ENCODE data around the gene SNRNP27. TPM values are rescaled to one million over a fixed set of nuclear protein-coding genes. Genes with fewer than 3 reads are reported as not detected.

SNRNP27 gene
- total RNA-seq, 1 experiment from 2014 or later: 80.0 TPM

DNA sequence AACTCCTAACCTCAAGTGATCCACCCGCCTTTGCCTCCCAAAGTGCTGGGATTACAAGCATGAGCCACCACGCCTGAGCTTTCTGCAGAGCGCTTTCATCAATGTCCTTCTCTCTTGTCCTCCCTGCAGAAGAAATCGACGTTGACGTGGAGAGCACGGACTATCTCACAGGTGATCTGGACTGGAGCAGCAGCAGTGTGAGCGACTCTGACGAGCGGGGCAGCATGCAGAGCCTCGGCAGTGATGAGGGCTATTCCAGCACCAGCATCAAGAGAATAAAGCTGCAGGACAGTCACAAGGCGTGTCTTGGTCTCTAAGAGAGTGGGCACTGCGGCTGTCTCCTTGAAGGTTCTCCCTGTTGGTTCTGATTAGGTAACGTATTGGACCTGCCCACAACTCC, 44.2 kb downstream of the SNRNP27 start:
- H3K36me3 ChIP-seq (ENCODE audit: insufficient read depth, low read length): peaks cover 63% of the 10 kb centered on the region; the same call in 1 of the 2 replicates
- H3K79me2 ChIP-seq (ENCODE audit: low read length): peaks cover 8% of the 10 kb centered on the region

GRCh38 chr2:69939722-69940121, 46.0 kb downstream of the SNRNP27 start:
- Histone ChIP-seq H3K27ac (ENCODE audit: low read length) (no peak overlapping the region), H3K36me3 (ENCODE audit: insufficient read depth, low read length) (peaks cover 60% of the 10 kb centered on the region; the same call in 1 of the 2 replicates), H3K9ac (ENCODE audit: low read length) (no peak overlapping the region), H3K4me3 (ENCODE audit: low read length) (no peak overlapping the region), H3K4me1 (ENCODE audit: low read length) (no peaks in the 10 kb centered on the region), H2AFZ (ENCODE audit: low read length) (no peak overlapping the region), H4K20me1 (ENCODE audit: insufficient read depth, low read depth, low read length) (no peaks in the 10 kb centered on the region), H3K9me2 (replicated peaks; ENCODE audit: insufficient read depth, low read length) (no peaks in the 10 kb centered on the region), H3K79me2 (ENCODE audit: low read length) (no peaks in the 10 kb centered on the region), H3K4me2 (ENCODE audit: low read depth, low read length, poor library complexity, severe bottlenecking) (no peak overlapping the region), H3K9me3 (ENCODE audit: low read length) (no peaks in the 10 kb centered on the region), H3K27me3 (ENCODE audit: low read length) (no peaks in the 10 kb centered on the region)
- DNase-seq: no peak

More for the DNA sequence above, 44.2 kb downstream of the SNRNP27 start:
- H4K20me1 ChIP-seq (ENCODE audit: insufficient read depth, low read depth, low read length): no peaks in the 10 kb centered on the region
- H3K4me2 ChIP-seq (ENCODE audit: low read depth, low read length, poor library complexity, severe bottlenecking): no peak overlapping the region
- H3K27ac ChIP-seq (ENCODE audit: low read length): no peak overlapping the region
- H3K4me3 ChIP-seq (ENCODE audit: low read length): no peak overlapping the region
- no peaks in the 10 kb centered on the region for H3K9me2 ChIP-seq (replicated peaks; ENCODE audit: insufficient read depth, low read length)
- H3K4me1 ChIP-seq (ENCODE audit: low read length): peaks cover 6% of the 10 kb centered on the region
- H3K9ac ChIP-seq (ENCODE audit: low read length): no peak overlapping the region
- H3K27me3 ChIP-seq (ENCODE audit: low read length): no peaks in the 10 kb centered on the region
- H2AFZ ChIP-seq (ENCODE audit: low read length): no peak overlapping the region
- no peak for DNase-seq
- H3K9me3 ChIP-seq (ENCODE audit: low read length): no peaks in the 10 kb centered on the region

- no peaks in the 10 kb centered on the region for H3K79me2 ChIP-seq (ENCODE audit: low read length)
- no peaks in the 10 kb centered on the region for H4K20me1 ChIP-seq (ENCODE audit: insufficient read depth, low read depth, low read length)
- no peak overlapping the region for H3K27ac ChIP-seq (ENCODE audit: low read length)
- no peak overlapping the region for H3K4me3 ChIP-seq (ENCODE audit: low read length)
- no peaks in the 10 kb centered on the region for H3K4me1 ChIP-seq (ENCODE audit: low read length)
- no peak overlapping the region for H3K9ac ChIP-seq (ENCODE audit: low read length)
- no peaks in the 10 kb centered on the region for H3K9me3 ChIP-seq (ENCODE audit: low read length)
- no peaks in the 10 kb centered on the region for H3K9me2 ChIP-seq (replicated peaks; ENCODE audit: insufficient read depth, low read length)
- no peaks in the 10 kb centered on the region for H3K27me3 ChIP-seq (ENCODE audit: low read length)
- no peak overlapping the region for H3K4me2 ChIP-seq (ENCODE audit: low read depth, low read length, poor library complexity, severe bottlenecking)
- no peak for DNase-seq
- H2AFZ ChIP-seq (ENCODE audit: low read length): no peak overlapping the region
- peaks cover 52% of the 10 kb centered on the region; the same call in 1 of the 2 replicates for H3K36me3 ChIP-seq (ENCODE audit: insufficient read depth, low read length)
Observed at GRCh38 chr2:69940691-69941090, 46.9 kb downstream of the SNRNP27 start.

GRCh38 chr2:69943000-69943842, 49.5 kb downstream of the SNRNP27 start:
- H3K27me3 ChIP-seq (ENCODE audit: low read length): no peaks in the 10 kb centered on the region
- H2AFZ ChIP-seq (ENCODE audit: low read length): no peak overlapping the region
- H3K4me3 ChIP-seq (ENCODE audit: low read length): no peak overlapping the region
- H4K20me1 ChIP-seq (ENCODE audit: insufficient read depth, low read depth, low read length): no peaks in the 10 kb centered on the region
- no peaks in the 10 kb centered on the region for H3K9me3 ChIP-seq (ENCODE audit: low read length)
- H3K27ac ChIP-seq (ENCODE audit: low read length): no peak overlapping the region
- no peak for DNase-seq
- H3K79me2 ChIP-seq (ENCODE audit: low read length): no peaks in the 10 kb centered on the region
- H3K36me3 ChIP-seq (ENCODE audit: insufficient read depth, low read length): peaks cover 38% of the 10 kb centered on the region; the same call in 1 of the 2 replicates
- no peak overlapping the region for H3K4me2 ChIP-seq (ENCODE audit: low read depth, low read length, poor library complexity, severe bottlenecking)
- no peak overlapping the region for H3K9ac ChIP-seq (ENCODE audit: low read length)
- H3K9me2 ChIP-seq (replicated peaks; ENCODE audit: insufficient read depth, low read length): no peaks in the 10 kb centered on the region
- no peaks in the 10 kb centered on the region for H3K4me1 ChIP-seq (ENCODE audit: low read length)

GRCh38 chr2:69943843-69944525, 50.2 kb downstream of the SNRNP27 start:
- H3K9me2 ChIP-seq (replicated peaks; ENCODE audit: insufficient read depth, low read length): no peaks in the 10 kb centered on the region
- H3K27ac ChIP-seq (ENCODE audit: low read length): no peak overlapping the region
- H3K9me3 ChIP-seq (ENCODE audit: low read length): no peaks in the 10 kb centered on the region
- DNase-seq: no peak
- H3K9ac ChIP-seq (ENCODE audit: low read length): no peak overlapping the region
- H3K79me2 ChIP-seq (ENCODE audit: low read length): no peaks in the 10 kb centered on the region
- H3K4me3 ChIP-seq (ENCODE audit: low read length): no peak overlapping the region
- no peak overlapping the region for H2AFZ ChIP-seq (ENCODE audit: low read length)
- H3K4me1 ChIP-seq (ENCODE audit: low read length): no peaks in the 10 kb centered on the region
- no peaks in the 10 kb centered on the region for H3K27me3 ChIP-seq (ENCODE audit: low read length)
- H3K4me2 ChIP-seq (ENCODE audit: low read depth, low read length, poor library complexity, severe bottlenecking): no peak overlapping the region
- H4K20me1 ChIP-seq (ENCODE audit: insufficient read depth, low read depth, low read length): no peaks in the 10 kb centered on the region
- H3K36me3 ChIP-seq (ENCODE audit: insufficient read depth, low read length): peaks cover 30% of the 10 kb centered on the region; the same call in 1 of the 2 replicates

- H3K9me3 ChIP-seq (ENCODE audit: low read length): no peaks in the 10 kb centered on the region
- DNase-seq: no peak
Observed at GRCh38 chr2:69944756-69945155, 51.0 kb downstream of the SNRNP27 start.

GRCh38 chr2:69945441-69945840, 51.7 kb downstream of the SNRNP27 start:
- Histone ChIP-seq H3K27ac (ENCODE audit: low read length) (no peak overlapping the region), H3K79me2 (ENCODE audit: low read length) (no peaks in the 10 kb centered on the region), H3K9me2 (replicated peaks; ENCODE audit: insufficient read depth, low read length) (no peaks in the 10 kb centered on the region), H4K20me1 (ENCODE audit: insufficient read depth, low read depth, low read length) (no peaks in the 10 kb centered on the region), H2AFZ (ENCODE audit: low read length) (no peak overlapping the region), H3K4me2 (ENCODE audit: low read depth, low read length, poor library complexity, severe bottlenecking) (no peak overlapping the region), H3K9ac (ENCODE audit: low read length) (no peak overlapping the region), H3K36me3 (ENCODE audit: insufficient read depth, low read length) (peaks cover 17% of the 10 kb centered on the region; the same call in 1 of the 2 replicates), H3K27me3 (ENCODE audit: low read length) (no peaks in the 10 kb centered on the region), H3K4me1 (ENCODE audit: low read length) (no peaks in the 10 kb centered on the region), H3K4me3 (ENCODE audit: low read length) (no peak overlapping the region), H3K9me3 (ENCODE audit: low read length) (no peaks in the 10 kb centered on the region)
- DNase-seq: no peak

More at GRCh38 chr2:69944756-69945155, 51.0 kb downstream of the SNRNP27 start:
- Histone ChIP-seq H3K27me3 (ENCODE audit: low read length) (no peaks in the 10 kb centered on the region), H3K36me3 (ENCODE audit: insufficient read depth, low read length) (peaks cover 24% of the 10 kb centered on the region; the same call in 1 of the 2 replicates), H3K27ac (ENCODE audit: low read length) (no peak overlapping the region), H3K4me3 (ENCODE audit: low read length) (no peak overlapping the region), H2AFZ (ENCODE audit: low read length) (no peak overlapping the region), H4K20me1 (ENCODE audit: insufficient read depth, low read depth, low read length) (no peaks in the 10 kb centered on the region), H3K4me2 (ENCODE audit: low read depth, low read length, poor library complexity, severe bottlenecking) (no peak overlapping the region), H3K79me2 (ENCODE audit: low read length) (no peaks in the 10 kb centered on the region), H3K9ac (ENCODE audit: low read length) (no peak overlapping the region), H3K4me1 (ENCODE audit: low read length) (no peaks in the 10 kb centered on the region), H3K9me2 (replicated peaks; ENCODE audit: insufficient read depth, low read length) (no peaks in the 10 kb centered on the region)

DNA sequence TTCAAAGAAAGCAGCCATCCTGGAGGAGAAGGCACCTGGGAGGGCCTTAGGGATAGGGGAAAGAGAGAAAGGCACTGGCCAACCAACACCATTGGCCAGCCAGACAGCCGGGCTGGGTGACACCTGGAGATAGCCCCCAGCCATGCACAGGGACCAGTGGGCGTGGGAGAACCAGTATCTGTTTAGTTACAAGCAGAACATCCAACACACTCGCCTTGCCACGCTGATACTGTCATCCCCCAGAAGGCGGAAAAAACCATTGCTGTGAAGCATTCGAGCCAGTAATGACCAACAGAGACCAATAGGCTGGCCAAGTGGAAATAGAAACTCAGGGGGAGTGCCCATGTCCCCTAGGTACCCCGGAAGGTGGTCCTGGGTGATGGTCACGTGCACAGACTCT, 52.2 kb downstream of the SNRNP27 start:
- Histone ChIP-seq H4K20me1 (ENCODE audit: insufficient read depth, low read depth, low read length) (no peaks in the 10 kb centered on the region), H3K27ac (ENCODE audit: low read length) (no peak overlapping the region), H3K27me3 (ENCODE audit: low read length) (no peaks in the 10 kb centered on the region), H2AFZ (ENCODE audit: low read length) (no peak overlapping the region), H3K9me2 (replicated peaks; ENCODE audit: insufficient read depth, low read length) (no peaks in the 10 kb centered on the region), H3K4me1 (ENCODE audit: low read length) (no peaks in the 10 kb centered on the region), H3K9me3 (ENCODE audit: low read length) (no peaks in the 10 kb centered on the region), H3K4me3 (ENCODE audit: low read length) (no peak overlapping the region), H3K79me2 (ENCODE audit: low read length) (no peaks in the 10 kb centered on the region), H3K9ac (ENCODE audit: low read length) (no peak overlapping the region), H3K4me2 (ENCODE audit: low read depth, low read length, poor library complexity, severe bottlenecking) (no peak overlapping the region), H3K36me3 (ENCODE audit: insufficient read depth, low read length) (peaks cover 16% of the 10 kb centered on the region; the same call in 1 of the 2 replicates)
- no peak for DNase-seq
